ENCODE measurements around the gene KCNQ5.
A peak's percentile ranks its signal among the peaks of the same experiment; 100 is the strongest.

The KCNQ5 gene

DNA sequence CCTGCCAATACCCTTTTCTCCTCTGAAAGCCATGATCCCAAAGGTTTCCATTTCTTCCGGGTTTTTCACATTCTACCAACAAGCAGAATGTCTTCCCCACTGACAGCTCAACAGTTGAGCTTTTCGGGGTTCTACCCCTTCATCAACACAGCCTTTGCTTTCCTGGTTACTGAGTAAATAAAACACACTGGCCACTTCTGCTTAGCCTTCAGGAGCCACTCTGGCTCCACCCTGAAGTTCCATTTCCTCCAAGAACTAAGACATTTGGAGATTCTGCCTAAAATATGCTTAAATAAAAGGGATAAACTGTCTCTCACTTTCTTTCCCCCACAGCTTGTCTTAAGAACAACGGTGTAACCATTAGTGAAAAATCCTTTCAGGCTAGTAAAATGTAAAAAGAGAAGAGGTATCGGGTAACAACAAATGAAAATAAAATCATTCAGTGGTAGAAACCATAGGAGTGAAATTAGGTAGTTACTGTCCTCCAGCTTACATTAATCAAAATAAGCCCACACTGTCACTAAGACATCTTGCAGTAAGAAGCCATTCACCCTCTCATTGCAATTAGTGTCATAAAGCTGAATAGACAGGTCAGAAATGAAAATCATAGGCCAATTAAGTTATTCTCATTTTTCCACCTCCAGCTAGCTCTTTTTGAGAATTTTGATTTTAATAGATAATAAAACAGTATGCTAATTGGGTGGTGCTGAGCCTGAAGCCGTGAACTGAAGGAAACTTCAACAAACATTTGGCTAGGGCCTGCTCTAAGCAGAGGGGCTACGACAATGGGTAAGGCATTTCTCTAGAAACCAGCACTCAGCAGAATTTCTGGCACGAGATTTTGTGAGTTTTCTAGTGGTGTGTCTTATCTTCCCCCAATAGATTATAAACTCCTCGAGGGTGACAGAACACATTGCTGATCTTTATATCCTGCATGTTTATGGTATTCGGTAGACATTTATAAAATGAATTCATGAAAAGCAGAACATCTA lies 409.2 kb downstream of the KCNQ5 start:
- no peak for DNase-seq (ENCODE audit: insufficient read length, low spot score)
- FAIRE-seq: no peak

DNA sequence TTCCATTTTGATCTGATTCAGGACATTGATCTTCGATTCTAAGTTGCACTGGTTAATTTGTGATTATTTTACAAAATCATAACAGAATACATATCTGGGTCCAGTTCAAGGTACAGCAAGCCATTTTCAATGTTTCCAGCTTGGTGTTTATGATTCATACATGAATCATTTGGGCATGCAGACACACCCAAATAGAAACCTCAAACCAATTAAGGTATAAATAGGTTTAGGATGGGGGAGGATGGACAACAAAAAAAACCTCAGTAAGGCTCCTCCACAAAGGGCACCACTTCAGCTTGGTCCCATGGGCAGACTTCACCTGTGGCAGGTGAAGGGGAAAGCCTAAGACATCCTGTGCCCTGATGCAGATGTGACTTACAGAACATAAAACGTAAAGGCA lies 410.7 kb downstream of the KCNQ5 start:
- peak; percentile 23 for FAIRE-seq
- peak; percentile 20 for DNase-seq (ENCODE audit: insufficient read length, low spot score)

DNA sequence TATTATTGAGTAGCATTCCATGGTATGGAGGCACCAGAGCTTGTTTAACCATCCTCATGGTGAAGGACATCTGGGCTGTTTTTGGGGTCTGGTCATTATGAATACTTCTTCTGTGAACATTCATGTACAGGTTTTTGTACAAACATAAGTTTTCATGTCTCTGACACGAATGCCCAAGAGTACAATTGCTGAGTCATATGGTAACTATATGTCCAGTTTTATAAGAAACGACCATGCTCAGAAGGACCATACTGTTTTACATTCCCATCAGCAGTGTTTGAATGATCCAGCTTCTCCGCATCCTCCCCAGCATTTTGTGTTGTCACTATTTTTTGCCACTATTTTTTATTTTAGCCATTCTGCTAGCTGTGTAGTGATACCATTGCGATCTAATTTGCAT lies 414.8 kb downstream of the KCNQ5 start:
- DNase-seq (ENCODE audit: insufficient read length, low spot score): no peak
- no peak for FAIRE-seq

DNA sequence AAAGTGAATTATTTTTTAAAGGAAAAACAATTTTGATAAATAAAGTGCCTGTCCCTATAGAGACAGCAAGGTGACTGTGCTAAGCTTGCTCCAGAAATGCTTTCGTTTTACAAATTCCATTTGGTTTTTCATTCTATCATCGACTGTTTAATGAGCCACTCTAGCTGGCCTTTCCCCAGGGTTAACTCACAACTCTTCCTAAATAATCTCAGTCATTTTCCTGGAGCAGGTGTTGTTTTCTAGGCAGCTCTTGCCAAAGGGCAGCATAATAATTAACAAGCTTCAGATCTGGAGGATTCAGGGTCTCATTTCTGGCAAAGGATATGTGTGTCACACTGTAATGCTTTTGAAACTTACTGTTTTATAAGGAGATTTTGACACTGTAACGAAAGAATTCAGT lies 419.2 kb downstream of the KCNQ5 start:
- no peak for DNase-seq (ENCODE audit: insufficient read length, low spot score)

DNA sequence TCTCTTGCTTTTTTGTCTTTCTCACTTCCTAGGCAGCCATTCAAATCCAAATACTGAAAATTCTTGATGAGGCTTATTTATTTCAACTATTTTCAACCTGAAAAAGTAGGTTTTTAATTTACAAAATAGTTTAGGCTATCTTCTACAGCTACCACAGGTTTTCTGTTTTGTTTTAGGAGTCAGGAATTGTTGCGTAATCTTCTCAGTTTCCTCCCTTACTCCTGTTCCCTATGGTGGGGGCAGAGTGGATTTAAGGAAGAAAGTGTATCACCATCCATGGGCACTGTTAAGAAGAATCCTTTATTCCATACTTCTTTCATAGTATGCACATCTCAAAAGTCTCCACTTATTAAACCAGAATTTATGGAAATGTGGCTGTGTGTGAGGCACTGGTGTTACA lies 421.0 kb downstream of the KCNQ5 start:
- DNase-seq (ENCODE audit: insufficient read length, low spot score) (no peak), FAIRE-seq (no peak)

More for the DNA sequence above, 419.2 kb downstream of the KCNQ5 start:
- no peak for FAIRE-seq

DNA sequence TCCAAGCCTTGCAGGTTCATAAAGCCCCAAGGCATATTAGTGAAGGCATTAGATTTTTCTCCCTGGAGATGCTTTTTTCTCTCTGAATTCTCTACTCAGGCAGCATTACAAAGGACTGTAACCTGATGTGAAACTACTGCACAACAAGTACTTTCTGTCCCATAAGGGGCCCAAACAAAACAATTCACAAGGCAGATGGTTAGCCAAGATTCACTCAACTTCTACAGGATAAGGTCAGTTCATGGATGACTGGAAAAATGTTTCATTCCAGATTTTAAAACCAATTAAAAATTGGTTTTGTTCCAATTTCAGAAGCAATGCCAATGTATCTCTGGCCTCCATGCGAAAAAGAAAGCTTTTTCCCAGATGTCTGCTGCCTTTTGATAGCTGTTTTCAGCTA lies 421.6 kb downstream of the KCNQ5 start:
- FAIRE-seq: no peak
- no peak for DNase-seq (ENCODE audit: insufficient read length, low spot score)

DNA sequence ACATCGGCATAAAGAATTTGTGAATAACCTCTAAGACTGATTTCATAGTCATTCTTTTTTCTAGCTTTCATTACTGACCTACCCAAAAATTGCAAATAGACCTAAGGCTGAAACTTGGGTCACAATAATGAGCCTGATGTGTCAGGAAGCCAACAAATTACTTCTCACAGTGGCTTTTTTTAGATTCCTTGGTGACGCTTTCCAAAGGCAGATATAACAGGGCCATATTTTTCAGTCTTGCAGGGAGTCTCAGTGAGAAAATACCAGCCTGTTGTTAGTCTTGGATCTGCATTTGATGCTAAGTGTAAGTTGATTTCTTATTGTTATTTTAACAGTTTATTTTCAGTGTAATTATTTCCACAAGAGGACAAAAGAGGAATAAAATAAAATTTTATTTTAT lies 423.7 kb downstream of the KCNQ5 start:
- no peak for DNase-seq (ENCODE audit: insufficient read length, low spot score)
- FAIRE-seq: no peak

DNA sequence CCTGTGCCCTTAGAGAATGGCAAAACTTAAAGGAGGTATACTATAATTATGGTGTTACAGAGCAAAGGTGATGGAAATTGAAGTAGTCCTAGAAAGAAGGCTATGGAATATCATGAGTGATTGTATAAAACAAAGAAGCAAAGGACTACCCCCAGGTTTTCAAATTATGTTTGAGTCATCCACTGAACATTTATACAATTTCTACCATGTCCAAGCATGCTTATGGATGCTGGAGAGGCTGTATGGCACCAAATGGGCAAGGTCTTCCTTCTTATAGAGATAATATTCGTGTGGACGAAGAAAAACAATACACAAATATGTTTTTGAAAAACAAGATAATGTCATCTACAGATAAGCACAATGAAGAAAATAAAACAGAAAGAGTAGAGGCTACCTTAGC lies 425.9 kb downstream of the KCNQ5 start:
- DNase-seq (ENCODE audit: insufficient read length, low spot score) (no peak), FAIRE-seq (no peak)

DNA sequence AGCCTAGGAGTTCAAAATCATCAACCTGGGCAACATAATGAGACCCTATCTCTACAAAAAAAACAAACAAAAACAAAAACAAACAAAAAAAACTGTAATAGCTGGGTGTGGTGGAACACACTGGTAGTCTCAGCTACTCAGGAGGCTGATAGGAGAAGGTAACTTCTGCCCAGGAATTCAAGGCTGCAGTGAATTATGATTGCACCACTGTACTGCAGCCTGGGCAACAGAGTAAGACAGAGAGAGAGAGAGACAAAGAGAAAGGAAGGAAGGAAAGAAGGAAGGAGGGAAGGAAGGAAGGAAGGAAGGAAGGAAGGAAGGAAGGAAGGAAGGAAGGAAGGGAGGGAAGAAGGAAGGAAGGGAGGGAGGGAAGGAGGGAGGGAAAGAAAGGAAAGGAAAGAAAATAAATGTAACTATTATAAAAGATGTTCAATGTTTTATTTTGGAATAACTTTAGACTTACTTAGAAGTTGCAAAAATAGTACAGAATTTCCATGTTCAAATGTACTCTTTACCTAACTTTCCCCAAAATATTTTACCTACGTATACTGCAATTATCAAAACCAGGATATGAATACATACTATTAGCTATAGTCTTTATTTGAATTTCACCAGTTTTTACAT lies 428.2 kb downstream of the KCNQ5 start:
- no peak for FAIRE-seq
- no peak for DNase-seq (ENCODE audit: insufficient read length, low spot score)

DNA sequence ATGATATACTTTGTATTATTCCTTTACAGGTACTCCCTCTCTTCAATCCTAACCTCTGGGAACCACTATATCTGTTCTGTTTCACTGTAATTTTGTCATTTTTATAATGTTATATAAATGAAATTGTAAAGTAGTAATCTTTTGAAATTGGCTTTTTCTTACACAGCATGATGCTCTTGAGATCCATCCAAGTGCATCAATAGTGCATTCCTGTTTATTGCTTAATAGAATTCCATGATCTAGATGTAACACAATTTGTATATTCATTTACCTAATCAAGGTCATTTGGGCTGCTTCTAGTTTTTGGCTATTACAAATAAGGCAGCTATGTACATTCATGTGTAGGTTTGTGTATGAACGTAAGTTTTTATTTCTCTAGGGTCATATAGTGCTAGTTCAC lies 428.8 kb downstream of the KCNQ5 start:
- FAIRE-seq (no peak), DNase-seq (ENCODE audit: insufficient read length, low spot score) (no peak)

DNA sequence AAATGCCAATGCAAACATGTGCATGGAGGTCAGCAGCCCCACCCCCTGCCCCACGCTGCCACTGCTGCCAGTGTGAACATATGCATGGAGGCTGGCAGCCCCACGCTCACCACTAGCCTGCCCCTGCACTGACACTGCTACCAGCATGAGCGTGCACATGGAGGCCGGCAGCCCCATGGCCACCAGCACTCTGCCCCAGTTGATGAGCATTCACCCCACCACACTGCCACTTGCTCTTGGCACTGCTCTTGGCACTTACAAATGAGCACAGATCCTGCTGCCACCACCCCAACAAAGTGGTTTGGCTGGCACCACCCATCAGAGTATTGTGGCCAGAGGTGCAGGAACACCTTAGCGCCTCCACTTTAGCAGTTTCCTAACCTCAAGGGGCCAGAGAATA lies 429.3 kb downstream of the KCNQ5 start:
- FAIRE-seq: peak; percentile 31
- no peak for DNase-seq (ENCODE audit: insufficient read length, low spot score)

DNA sequence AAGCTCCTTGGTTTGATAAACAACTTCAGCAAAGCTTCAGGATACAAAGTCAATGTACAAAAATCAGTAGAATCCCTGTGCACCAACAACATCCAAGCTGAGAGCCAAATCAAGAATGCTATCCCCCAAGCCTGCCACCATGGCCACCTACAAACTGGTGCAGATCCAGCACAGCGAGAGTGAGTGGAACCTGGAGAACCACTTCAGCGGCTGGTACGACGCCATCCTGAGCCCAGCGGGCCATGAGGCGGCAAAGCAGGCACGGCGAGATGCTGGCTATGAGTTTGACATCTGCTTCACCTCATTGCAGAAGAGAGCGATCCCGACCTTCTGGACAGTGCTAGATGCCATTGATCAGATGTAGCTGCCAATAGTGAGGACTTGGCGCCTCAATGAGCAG lies 433.1 kb downstream of the KCNQ5 start:
- FAIRE-seq (no peak), DNase-seq (ENCODE audit: insufficient read length, low spot score) (no peak)

DNA sequence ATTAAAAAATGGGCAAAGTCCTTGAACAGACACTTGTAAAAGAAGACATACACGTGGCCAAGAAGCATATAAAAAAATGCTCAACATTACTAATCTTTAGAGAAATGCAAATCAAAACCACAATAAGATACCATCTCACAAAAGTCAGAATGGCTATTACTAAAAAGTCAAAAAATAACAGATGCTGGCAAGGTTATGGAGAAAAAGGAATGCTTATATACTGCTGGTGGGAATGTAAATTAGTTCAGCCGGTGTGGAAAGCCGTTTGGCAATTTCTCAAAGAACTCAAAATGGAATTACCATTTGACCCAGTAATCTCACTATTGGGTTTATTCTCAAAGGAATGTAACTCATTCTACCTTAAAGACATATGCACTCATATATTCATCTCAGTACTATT lies 436.9 kb downstream of the KCNQ5 start:
- no peak for FAIRE-seq
- DNase-seq (ENCODE audit: insufficient read length, low spot score): no peak

DNA sequence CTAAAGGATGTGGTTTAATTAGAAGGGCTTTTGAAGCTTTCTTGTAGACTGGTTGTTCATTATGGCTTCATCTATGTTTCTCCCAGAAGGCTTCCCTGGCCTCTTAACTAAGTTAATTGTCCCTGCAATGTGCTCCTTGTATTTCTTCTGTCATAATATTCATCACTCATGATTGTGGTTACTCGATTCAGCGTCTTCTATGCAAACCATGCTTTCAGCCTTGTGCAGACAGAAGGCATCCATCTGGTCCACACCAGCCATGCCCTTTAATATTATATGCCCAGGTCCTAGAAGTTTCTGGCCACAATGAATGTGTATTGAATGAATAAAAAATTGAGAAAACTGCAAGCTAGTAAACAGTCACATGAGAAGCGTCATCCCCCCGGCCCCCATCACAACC lies 440.3 kb downstream of the KCNQ5 start:
- DNase-seq (ENCODE audit: insufficient read length, low spot score) (no peak), FAIRE-seq (no peak)

DNA sequence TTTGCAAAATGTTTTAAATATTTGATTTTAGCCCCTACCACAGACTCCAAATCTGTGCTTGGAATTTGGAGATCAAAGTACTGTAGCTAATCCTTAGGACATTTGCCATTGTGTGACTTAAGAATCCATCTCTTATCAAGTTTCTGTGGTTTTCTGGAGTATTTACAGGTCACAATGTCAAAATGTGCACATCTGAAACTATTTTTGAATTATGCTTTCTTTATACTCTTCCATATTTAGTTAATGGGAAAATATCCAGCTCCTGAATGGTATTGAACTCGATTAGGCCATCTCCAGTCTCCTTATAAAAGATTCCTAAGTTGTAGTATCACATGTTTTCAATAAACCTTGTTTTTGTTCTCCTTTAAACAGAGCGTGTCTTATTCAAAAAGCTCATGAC lies 441.0 kb downstream of the KCNQ5 start:
- DNase-seq (ENCODE audit: insufficient read length, low spot score) (no peak), FAIRE-seq (no peak)

DNA sequence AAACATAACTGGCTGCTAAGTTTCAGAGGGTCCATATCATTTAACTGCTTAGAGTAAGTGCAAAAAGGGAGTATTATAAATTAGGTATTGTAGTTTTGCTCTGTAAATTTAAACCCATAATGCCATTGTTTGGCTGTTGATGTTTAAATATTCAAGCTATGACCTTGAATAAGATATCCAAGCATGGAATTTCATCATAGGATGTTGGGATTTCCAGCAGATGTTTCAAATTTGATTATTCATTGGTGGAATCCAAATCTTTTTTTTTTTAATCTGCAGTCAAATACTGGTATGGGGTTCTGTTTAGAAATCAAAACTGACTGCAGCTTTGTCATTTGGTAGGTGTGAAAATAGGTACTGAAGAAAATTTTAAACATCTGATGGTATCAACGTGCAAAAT lies 442.4 kb downstream of the KCNQ5 start:
- no peak for FAIRE-seq
- DNase-seq (ENCODE audit: insufficient read length, low spot score): no peak

DNA sequence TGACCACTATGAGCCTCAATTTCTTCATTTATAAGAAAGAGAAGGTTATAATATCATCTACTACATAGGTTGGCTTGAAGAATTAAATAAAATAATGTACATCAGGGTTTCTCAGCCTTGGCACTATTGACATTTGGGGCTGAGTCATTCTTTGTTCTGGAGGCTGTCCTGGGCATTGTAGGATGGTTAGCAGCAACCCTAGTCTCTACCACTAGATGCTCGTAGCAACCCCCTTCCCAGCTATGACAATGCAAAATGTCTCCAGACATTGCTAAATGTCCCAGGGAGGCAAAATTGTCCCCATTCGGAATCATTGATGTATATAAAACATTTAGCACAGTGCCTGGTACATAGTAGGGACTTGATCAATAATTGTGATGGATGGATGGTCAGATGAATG lies 451.4 kb downstream of the KCNQ5 start:
- DNase-seq (ENCODE audit: insufficient read length, low spot score) (no peak), FAIRE-seq (no peak)

DNA sequence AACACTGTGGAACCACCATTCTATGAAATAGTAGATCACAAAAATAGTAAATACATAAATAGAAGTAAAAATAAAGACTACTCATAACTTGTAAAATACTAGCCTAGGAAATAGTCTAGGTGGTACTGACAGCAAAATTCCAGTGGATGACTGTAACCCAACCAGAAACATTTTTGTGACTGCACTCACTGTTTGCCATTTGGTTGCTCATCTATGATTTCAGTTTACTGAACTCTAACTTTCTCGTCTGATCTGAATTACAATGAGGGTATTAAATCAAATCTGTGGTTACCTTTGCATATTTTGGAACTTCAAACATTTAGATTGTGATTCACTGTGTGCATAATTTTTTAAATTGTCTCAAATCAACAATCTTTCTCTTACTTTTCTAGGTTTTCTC lies 452.3 kb downstream of the KCNQ5 start:
- no peak for FAIRE-seq
- peak; percentile 18 for DNase-seq (ENCODE audit: insufficient read length, low spot score)

DNA sequence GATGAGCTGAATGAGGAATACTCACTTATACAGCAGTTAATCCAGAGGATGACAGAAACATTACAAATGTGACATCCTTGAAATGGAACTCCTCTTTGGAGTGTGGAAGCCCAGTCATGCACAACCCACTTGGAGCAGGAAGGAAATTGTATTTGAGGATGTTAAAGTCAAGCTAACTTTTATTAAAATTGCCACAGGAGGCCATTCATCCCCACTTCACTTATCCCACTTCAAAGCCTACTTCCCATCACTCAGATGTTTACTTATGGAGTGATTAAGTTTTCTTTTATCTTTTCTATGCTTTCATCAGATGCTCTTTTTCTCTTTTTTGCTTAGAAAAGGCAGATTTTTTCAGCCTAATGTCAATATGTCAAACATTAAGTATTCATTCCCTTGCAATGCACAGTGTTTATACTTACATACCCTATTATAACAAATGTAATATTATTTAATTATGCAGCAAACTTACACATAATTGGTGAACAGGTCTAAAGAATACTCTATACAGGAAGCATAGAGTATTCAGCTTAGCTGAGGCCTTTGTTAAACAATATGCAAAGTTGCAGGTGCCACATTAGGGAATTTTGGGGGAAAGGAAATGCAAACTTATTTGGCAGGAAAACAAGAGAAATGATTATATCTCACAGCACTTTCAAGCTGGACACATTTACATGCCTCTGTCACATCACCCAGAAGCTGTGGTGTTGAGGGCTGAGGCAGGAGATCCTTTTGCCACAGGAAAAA lies 454.5 kb downstream of the KCNQ5 start:
- no peak for FAIRE-seq

DNA sequence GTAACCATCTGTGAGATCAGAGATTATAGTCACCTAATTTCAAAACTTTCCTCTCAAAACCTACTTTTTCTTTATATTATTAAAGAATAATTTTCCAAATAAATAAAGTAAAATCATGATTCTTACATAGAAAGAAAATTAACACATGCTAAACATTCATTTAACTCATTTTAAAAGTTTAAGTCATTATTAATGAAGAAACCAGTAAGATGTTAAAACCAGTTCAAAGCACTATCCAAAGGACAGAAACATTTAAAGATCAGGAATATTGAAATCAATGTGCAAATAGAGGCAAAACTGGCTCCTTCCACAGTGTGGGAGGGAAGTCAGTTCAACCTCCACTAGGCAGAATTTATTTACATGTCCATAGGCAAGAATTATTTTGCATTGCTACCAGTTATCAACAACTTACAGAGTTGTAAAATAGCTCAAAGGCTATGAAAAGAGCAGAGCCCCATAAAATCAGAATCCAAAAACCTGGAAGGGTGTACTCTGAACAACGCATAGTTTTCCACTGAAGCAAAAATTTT lies 456.5 kb downstream of the KCNQ5 start:
- no peak for FAIRE-seq
- no peak for DNase-seq (ENCODE audit: insufficient read length, low spot score)

More for the DNA sequence above, 454.5 kb downstream of the KCNQ5 start:
- no peak for DNase-seq (ENCODE audit: insufficient read length, low spot score)

DNA sequence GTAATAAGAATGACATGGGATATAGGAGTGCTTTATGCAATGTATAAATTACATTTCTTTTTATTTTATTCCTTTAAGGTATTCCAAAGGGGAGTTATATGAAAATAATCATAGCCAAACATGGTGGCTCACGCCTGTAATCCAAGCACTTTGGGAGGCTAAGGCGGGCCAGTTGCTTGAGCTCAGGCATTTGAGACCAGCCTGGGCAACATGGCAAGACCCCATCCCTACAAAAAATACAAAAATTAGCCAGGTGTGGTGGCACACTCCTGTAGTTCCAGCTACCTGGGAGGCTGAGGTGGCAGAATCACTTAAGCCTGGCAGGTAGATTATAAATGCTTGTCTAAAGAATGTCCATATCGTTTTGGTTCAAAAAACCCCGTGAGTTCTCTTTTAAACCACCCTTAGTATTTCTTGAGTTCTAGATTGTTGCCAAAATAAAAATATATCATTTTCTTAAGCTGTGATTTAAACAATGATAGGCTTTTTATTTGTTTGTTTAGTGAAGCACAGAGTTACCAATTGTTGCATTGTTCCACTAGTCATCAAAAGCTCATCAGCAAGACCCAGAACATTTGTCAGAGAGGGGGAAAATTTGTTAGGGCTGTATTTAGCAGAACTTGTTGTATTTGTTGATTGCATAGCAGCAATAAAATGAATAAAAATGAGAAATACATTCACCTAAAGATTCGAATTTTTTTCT lies 457.2 kb downstream of the KCNQ5 start:
- DNase-seq (ENCODE audit: insufficient read length, low spot score) (no peak), FAIRE-seq (no peak)
